Breast epithelium (tissue), 3 donors: ENCODE data around the gene TLDC2.

Experiments used
- POLR2A ChIP-seq: fragments of 450-650 bp; IDR thresholded peaks from one replicate; pipeline ENCODE4 v1.6.1; 2016; ENCODE audit warnings: antibody characterized with exemption, mild to moderate bottlenecking, moderate library complexity
- POLR2AphosphoS5 ChIP-seq, 3 donors: sonication (generic); formaldehyde crosslinking; IDR thresholded peaks; one replicate each; pipeline ENCODE4 v1.6.1; 2017; ENCODE audit warnings: antibody characterized with exemption in 3 of 3
- TF ChIP-seq, protein P1 (sequence below), 3 donors: fragments of 450-650 bp; IDR thresholded peaks; one replicate each; pipeline ENCODE4 v1.5.1; 2016 to 2017; ENCODE audit warnings: antibody characterized with exemption in 3 of 3, mild to moderate bottlenecking in 3 of 3, moderate library complexity in 3 of 3

DNA sequence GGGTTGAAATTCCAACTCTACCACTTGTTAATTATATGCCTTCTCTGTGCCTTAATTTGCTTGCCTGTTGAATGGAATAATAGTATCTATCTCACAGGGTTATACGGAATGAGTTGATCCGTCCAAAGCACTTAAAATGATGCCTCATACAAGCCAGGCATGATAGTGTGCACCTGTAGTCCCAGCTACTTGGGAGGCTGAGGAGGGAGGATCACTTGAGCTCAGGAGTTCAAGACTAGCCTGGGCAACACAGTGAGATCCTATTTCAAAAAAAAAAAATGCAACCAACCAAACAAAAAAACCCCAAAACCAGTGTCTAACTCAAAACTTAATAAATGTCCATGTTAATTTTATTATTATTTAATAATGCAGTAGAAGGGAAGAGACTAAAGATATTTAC is 40.3 kb downstream of the TLDC2 start:
- no peak for TF ChIP-seq POLR2AphosphoS5 (IDR thresholded peaks at IDR 0.05)
- TF ChIP-seq, protein P1, sequence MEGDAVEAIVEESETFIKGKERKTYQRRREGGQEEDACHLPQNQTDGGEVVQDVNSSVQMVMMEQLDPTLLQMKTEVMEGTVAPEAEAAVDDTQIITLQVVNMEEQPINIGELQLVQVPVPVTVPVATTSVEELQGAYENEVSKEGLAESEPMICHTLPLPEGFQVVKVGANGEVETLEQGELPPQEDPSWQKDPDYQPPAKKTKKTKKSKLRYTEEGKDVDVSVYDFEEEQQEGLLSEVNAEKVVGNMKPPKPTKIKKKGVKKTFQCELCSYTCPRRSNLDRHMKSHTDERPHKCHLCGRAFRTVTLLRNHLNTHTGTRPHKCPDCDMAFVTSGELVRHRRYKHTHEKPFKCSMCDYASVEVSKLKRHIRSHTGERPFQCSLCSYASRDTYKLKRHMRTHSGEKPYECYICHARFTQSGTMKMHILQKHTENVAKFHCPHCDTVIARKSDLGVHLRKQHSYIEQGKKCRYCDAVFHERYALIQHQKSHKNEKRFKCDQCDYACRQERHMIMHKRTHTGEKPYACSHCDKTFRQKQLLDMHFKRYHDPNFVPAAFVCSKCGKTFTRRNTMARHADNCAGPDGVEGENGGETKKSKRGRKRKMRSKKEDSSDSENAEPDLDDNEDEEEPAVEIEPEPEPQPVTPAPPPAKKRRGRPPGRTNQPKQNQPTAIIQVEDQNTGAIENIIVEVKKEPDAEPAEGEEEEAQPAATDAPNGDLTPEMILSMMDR (IDR thresholded peaks at IDR 0.05): no peak
- TF ChIP-seq POLR2A: no peak
